ENCODE data around the gene GATAD2A.
A peak's percentile ranks its signal among the peaks of the same experiment; 100 is the strongest.

The GATAD2A gene

GRCh38 chr19:19399733-19400433 lies 5.6 kb upstream of the GATAD2A start:
- no peak for TF ChIP-seq CTCF (IDR thresholded peaks at IDR 0.05; ENCODE audit: insufficient read depth, missing control alignments)
- FAIRE-seq: no peak
- DNase-seq (ENCODE audit: insufficient read length, low spot score): no peak

GRCh38 chr19:19402656-19403372 lies 2.7 kb upstream of the GATAD2A start:
- FAIRE-seq (no peak), DNase-seq (ENCODE audit: insufficient read length, low spot score) (no peak)
- TF ChIP-seq CTCF (IDR thresholded peaks at IDR 0.05; ENCODE audit: insufficient read depth, missing control alignments): no peak

- TF ChIP-seq CTCF (IDR thresholded peaks at IDR 0.05; ENCODE audit: insufficient read depth, missing control alignments): no peak
- FAIRE-seq (no peak), DNase-seq (ENCODE audit: insufficient read length, low spot score) (no peak)
These were observed 2.0 kb upstream of the GATAD2A start for GRCh38 chr19:19403373-19403901.

- no peak for TF ChIP-seq CTCF (IDR thresholded peaks at IDR 0.05; ENCODE audit: insufficient read depth, missing control alignments)
- no peak for FAIRE-seq
- no peak for DNase-seq (ENCODE audit: insufficient read length, low spot score)
These were observed 749 bp downstream of the GATAD2A start for GRCh38 chr19:19405971-19406877.

GRCh38 chr19:19406878-19407632 lies 1.6 kb downstream of the GATAD2A start:
- TF ChIP-seq CTCF (IDR thresholded peaks at IDR 0.05; ENCODE audit: insufficient read depth, missing control alignments): peak; percentile 26
- DNase-seq (ENCODE audit: insufficient read length, low spot score): no peak
- FAIRE-seq: no peak

- DNase-seq (ENCODE audit: insufficient read length, low spot score) (no peak), FAIRE-seq (no peak)
- TF ChIP-seq CTCF (IDR thresholded peaks at IDR 0.05; ENCODE audit: insufficient read depth, missing control alignments): no peak
These were observed 2.1 kb downstream of the GATAD2A start for GRCh38 chr19:19407633-19407930.
